Vagina (tissue), 2 donors: Measurements from ENCODE around the gene LCN15. TPM values are rescaled to one million over a fixed set of nuclear protein-coding genes. Genes with fewer than 3 reads are reported as not detected.
"Not testable (repeated sequence)": the region's sequence is repeated elsewhere in the genome, so short reads cannot be mapped to it uniquely, and the experiment has no call there.

Experiments used
- DNase-seq, 2 donors: peaks; one replicate each; pipeline ENCODE4 v3.0.0-alpha.2; 2017; ENCODE audit errors: extremely low spot score in 2 of 2
- H3K27ac ChIP-seq: fragments of 200-600 bp; sonication (generic); one replicate; pipeline ENCODE4 v1.5.1; 2019
- H3K27me3 ChIP-seq: fragments of 200-600 bp; sonication (generic); one replicate; pipeline ENCODE4 v1.5.1; 2019
- H3K36me3 ChIP-seq, 2 donors: fragments of 200-600 bp; sonication (generic); one replicate each; pipeline ENCODE4 v1.5.1; 2017 to 2019
- H3K4me1 ChIP-seq: fragments of 200-600 bp; sonication (generic); one replicate; pipeline ENCODE4 v1.5.1; 2019
- H3K4me3 ChIP-seq, 2 donors: fragments of 200-600 bp; sonication (generic); 1 replicate in 1 of 2; 2 replicates in 1 of 2; pipeline ENCODE4 v1.5.1; 2016 to 2019
- H3K9me3 ChIP-seq: fragments of 200-600 bp; sonication (generic); one replicate; pipeline ENCODE4 v1.5.1; 2019
- CTCF ChIP-seq, 3 experiments: fragments of 450-650 bp in 2 of 3; fragments of 200-600 bp in 1 of 3; sonication (generic) in 1 of 3; IDR thresholded peaks; one replicate each; pipeline ENCODE4 v1.5.1; 2017 to 2019; ENCODE audit warnings: antibody characterized with exemption in 3 of 3, mild to moderate bottlenecking in 2 of 3, moderate library complexity in 2 of 3
- POLR2A ChIP-seq, 2 donors: fragments of 450-650 bp; IDR thresholded peaks; one replicate each; pipeline ENCODE4 v1.6.1; 2017; ENCODE audit warnings: antibody characterized with exemption in 2 of 2, mild to moderate bottlenecking in 2 of 2, moderate library complexity in 2 of 2
- POLR2AphosphoS5 ChIP-seq, 2 donors: sonication (generic); formaldehyde crosslinking; IDR thresholded peaks; one replicate each; pipeline ENCODE4 v1.9.0; 2017; ENCODE audit warnings: antibody characterized with exemption in 2 of 2, mild to moderate bottlenecking in 2 of 2, low read depth in 1 of 2; ENCODE audit not compliant: insufficient read depth in 1 of 2
- intact Hi-C: fragments of 100-400 bp; cut with DNase I; formaldehyde crosslinking; loops from one replicate; pipeline ENCODE4 v1.15.1; 2023
- total RNA-seq: library from RNA; depleted of rRNA; stranded (reverse); fragments of >200 nt; gene quantifications from one replicate; pipeline ENCODE4 v1.2.3, GENCODE V29; 2016

The LCN15 gene
- total RNA-seq, 1 donor from 2014 or later: not detected

GRCh38 chr9:136789523-136789937, 25.2 kb upstream of the LCN15 start:
- Histone ChIP-seq H3K4me1 (peaks cover 26% of the 10 kb centered on the region), H3K27ac (no peak overlapping the region), H3K9me3 (no peaks in the 10 kb centered on the region), H3K36me3 (no peaks in the 10 kb centered on the region), H3K4me3 (no peak overlapping the region), H3K27me3 (no peaks in the 10 kb centered on the region)
- no peak for TF ChIP-seq CTCF (IDR thresholded peaks at IDR 0.05)
- DNase-seq: no peak
- intact Hi-C loops: no loop called here

GRCh38 chr9:136788644-136789522, 24.6 kb upstream of the LCN15 start:
- H3K9me3 ChIP-seq, H3K4me3 ChIP-seq, DNase-seq, intact Hi-C loops, H3K27ac ChIP-seq, H3K36me3 ChIP-seq, H3K27me3 ChIP-seq: not testable (repeated sequence)
- peaks cover 26% of the 10 kb centered on the region for H3K4me1 ChIP-seq

GRCh38 chr9:136787690-136788400, 23.5 kb upstream of the LCN15 start:
- intact Hi-C loops: no loop called here

GRCh38 chr9:136786983-136787382, 22.7 kb upstream of the LCN15 start:
- intact Hi-C loops, H3K9me3 ChIP-seq, H3K36me3 ChIP-seq, H3K27me3 ChIP-seq, H3K27ac ChIP-seq, DNase-seq, H3K4me3 ChIP-seq: not testable (repeated sequence)
- peaks cover 16% of the 10 kb centered on the region for H3K4me1 ChIP-seq

More at GRCh38 chr9:136787690-136788400, 23.5 kb upstream of the LCN15 start:
- H3K4me1 ChIP-seq: peaks cover 24% of the 10 kb centered on the region
- no peak overlapping the region for H3K27ac ChIP-seq
- H3K36me3 ChIP-seq: no peaks in the 10 kb centered on the region
- no peak overlapping the region for H3K4me3 ChIP-seq
- H3K9me3 ChIP-seq: no peaks in the 10 kb centered on the region
- no peak for DNase-seq
- no peaks in the 10 kb centered on the region for H3K27me3 ChIP-seq
- peak; percentile 83 to 95 (median 90) for TF ChIP-seq CTCF (IDR thresholded peaks at IDR 0.05)
- TF ChIP-seq POLR2A (IDR thresholded peaks at IDR 0.05): no peak
- TF ChIP-seq POLR2AphosphoS5 (IDR thresholded peaks at IDR 0.05; ENCODE audit: insufficient read depth in 1 of 2, low read depth in 1 of 2): peak in 1 of 2 donors; percentile 21

GRCh38 chr9:136786451-136786850, 22.1 kb upstream of the LCN15 start:
- Histone ChIP-seq H3K9me3 (no peaks in the 10 kb centered on the region), H3K4me1 (peaks cover 10% of the 10 kb centered on the region), H3K36me3 (no peaks in the 10 kb centered on the region), H3K27me3 (no peaks in the 10 kb centered on the region), H3K27ac (no peak overlapping the region), H3K4me3 (no peak overlapping the region)
- DNase-seq: no peak
- intact Hi-C loops: no loop called here
- no peak for TF ChIP-seq POLR2A (IDR thresholded peaks at IDR 0.05)
- TF ChIP-seq POLR2AphosphoS5 (IDR thresholded peaks at IDR 0.05; ENCODE audit: insufficient read depth in 1 of 2, low read depth in 1 of 2): no peak
- no peak for TF ChIP-seq CTCF (IDR thresholded peaks at IDR 0.05)

GRCh38 chr9:136785565-136786355, 21.4 kb upstream of the LCN15 start:
- H3K4me1 ChIP-seq, H3K4me3 ChIP-seq, DNase-seq, H3K27me3 ChIP-seq, H3K9me3 ChIP-seq, H3K36me3 ChIP-seq, H3K27ac ChIP-seq, intact Hi-C loops: not testable (repeated sequence)
